ENCODE data around the gene CALN1. TPM values are rescaled to one million over a fixed set of nuclear protein-coding genes. Genes with fewer than 3 reads are reported as not detected.

CALN1 gene
- total RNA-seq, 1 experiment from 2014 or later: 0.05 TPM

DNA sequence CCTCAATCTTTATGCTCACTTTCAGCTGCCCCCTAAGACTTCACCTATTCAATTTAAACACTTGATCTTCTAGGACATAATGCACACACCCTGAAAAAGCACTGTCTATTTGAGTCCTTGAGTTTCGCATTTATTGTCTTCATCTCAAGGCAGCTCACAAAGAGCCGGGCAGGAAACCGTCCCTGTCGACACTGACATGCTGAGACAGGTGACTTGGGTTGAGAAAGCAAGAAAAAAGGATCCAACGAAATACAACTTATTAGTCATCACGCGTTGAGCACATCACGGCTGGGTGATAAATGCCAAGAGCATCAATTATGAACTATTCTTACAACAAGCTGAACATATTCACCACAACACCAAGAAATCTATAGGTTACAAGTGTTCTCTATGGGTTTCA, 91.1 kb downstream of the CALN1 start:
- Histone ChIP-seq H3K9me3 (ENCODE audit: control insufficient read depth, insufficient read depth, low read depth, low read length) (no peaks in the 10 kb centered on the region), H3K4me1 (ENCODE audit: control insufficient read depth, insufficient read depth, low read length) (no peaks in the 10 kb centered on the region), H3K4me3 (ENCODE audit: low read depth in 2 of 2, low read length in 2 of 2) (no peak overlapping the region), H3K36me3 (ENCODE audit: control insufficient read depth, insufficient read depth, low read length) (no peaks in the 10 kb centered on the region), H3K27me3 (ENCODE audit: control insufficient read depth, insufficient read depth, low read length) (peaks cover 6% of the 10 kb centered on the region), H3K27ac (ENCODE audit: low read length) (no peak overlapping the region)
- POLR2A ChIA-PET: no interaction called here
- intact Hi-C loops (cut with micrococcal nuclease; ENCODE audit: unreplicated experiment): no loop called here
- TF ChIP-seq POLR2AphosphoS5 (IDR thresholded peaks at IDR 0.05; ENCODE audit: low read depth, low read length) (no peak), SIN3A (IDR thresholded peaks at IDR 0.05; ENCODE audit: borderline replicate concordance, insufficient read depth, low read depth, low read length) (no peak), TCF7L2 (IDR thresholded peaks at IDR 0.05; ENCODE audit: low read depth, low read length) (no peak)
- TF ChIP-seq, protein P1, sequence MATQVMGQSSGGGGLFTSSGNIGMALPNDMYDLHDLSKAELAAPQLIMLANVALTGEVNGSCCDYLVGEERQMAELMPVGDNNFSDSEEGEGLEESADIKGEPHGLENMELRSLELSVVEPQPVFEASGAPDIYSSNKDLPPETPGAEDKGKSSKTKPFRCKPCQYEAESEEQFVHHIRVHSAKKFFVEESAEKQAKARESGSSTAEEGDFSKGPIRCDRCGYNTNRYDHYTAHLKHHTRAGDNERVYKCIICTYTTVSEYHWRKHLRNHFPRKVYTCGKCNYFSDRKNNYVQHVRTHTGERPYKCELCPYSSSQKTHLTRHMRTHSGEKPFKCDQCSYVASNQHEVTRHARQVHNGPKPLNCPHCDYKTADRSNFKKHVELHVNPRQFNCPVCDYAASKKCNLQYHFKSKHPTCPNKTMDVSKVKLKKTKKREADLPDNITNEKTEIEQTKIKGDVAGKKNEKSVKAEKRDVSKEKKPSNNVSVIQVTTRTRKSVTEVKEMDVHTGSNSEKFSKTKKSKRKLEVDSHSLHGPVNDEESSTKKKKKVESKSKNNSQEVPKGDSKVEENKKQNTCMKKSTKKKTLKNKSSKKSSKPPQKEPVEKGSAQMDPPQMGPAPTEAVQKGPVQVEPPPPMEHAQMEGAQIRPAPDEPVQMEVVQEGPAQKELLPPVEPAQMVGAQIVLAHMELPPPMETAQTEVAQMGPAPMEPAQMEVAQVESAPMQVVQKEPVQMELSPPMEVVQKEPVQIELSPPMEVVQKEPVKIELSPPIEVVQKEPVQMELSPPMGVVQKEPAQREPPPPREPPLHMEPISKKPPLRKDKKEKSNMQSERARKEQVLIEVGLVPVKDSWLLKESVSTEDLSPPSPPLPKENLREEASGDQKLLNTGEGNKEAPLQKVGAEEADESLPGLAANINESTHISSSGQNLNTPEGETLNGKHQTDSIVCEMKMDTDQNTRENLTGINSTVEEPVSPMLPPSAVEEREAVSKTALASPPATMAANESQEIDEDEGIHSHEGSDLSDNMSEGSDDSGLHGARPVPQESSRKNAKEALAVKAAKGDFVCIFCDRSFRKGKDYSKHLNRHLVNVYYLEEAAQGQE (IDR thresholded peaks at IDR 0.05; ENCODE audit: insufficient read depth in 1 of 2, low read depth in 2 of 2, low read length in 1 of 2): no peak
- TF ChIP-seq, protein P2, sequence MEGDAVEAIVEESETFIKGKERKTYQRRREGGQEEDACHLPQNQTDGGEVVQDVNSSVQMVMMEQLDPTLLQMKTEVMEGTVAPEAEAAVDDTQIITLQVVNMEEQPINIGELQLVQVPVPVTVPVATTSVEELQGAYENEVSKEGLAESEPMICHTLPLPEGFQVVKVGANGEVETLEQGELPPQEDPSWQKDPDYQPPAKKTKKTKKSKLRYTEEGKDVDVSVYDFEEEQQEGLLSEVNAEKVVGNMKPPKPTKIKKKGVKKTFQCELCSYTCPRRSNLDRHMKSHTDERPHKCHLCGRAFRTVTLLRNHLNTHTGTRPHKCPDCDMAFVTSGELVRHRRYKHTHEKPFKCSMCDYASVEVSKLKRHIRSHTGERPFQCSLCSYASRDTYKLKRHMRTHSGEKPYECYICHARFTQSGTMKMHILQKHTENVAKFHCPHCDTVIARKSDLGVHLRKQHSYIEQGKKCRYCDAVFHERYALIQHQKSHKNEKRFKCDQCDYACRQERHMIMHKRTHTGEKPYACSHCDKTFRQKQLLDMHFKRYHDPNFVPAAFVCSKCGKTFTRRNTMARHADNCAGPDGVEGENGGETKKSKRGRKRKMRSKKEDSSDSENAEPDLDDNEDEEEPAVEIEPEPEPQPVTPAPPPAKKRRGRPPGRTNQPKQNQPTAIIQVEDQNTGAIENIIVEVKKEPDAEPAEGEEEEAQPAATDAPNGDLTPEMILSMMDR (IDR thresholded peaks at IDR 0.05): no peak
- CTCF ChIA-PET: no interaction called here
- ATAC-seq (no peak), DNase-seq (ENCODE audit: low read depth, low spot score) (no peak)
- in situ Hi-C loops (cut with HindIII; ENCODE audit: low pct_unique_long_range_greater_than_20kb, low sequenced_read_pairs): no loop called here
- no TSS peak for BruUV-seq (replicated peaks)

DNA sequence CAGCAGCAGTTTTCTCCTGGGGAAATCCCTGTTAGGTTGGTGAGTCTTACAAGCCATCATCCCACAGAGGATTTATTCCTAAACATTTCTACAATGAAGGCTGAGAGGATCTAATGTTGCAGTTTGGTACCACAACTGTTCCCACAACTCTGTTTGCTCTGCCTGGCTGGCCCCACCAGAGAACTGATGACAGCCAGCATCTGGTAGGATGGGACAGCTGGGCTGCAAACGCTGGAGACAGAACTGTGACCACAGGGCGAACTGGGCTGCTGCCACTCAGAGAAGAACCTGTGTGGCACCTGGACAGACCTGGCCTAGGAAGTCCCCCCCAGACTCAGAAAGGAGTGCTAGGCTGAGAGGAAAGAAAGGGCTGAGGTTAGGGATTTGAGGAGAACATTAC, 94.8 kb downstream of the CALN1 start:
- ATAC-seq: no peak
- in situ Hi-C loops (cut with HindIII; ENCODE audit: low pct_unique_long_range_greater_than_20kb, low sequenced_read_pairs): no loop called here
- CTCF ChIA-PET: no interaction called here

More for the DNA sequence above, 94.8 kb downstream of the CALN1 start:
- intact Hi-C loops (cut with micrococcal nuclease; ENCODE audit: unreplicated experiment): no loop called here
- H3K9me3 ChIP-seq (ENCODE audit: control insufficient read depth, insufficient read depth, low read depth, low read length): no peaks in the 10 kb centered on the region
- H3K4me3 ChIP-seq (ENCODE audit: low read depth in 2 of 2, low read length in 2 of 2): no peak overlapping the region
- POLR2A ChIA-PET: no interaction called here
- no peaks in the 10 kb centered on the region for H3K36me3 ChIP-seq (ENCODE audit: control insufficient read depth, insufficient read depth, low read length)
- BruUV-seq (replicated peaks): no TSS peak
- TF ChIP-seq TCF7L2 (IDR thresholded peaks at IDR 0.05; ENCODE audit: low read depth, low read length): no peak
- TF ChIP-seq, protein P2 (IDR thresholded peaks at IDR 0.05): no peak
- no peak for TF ChIP-seq SIN3A (IDR thresholded peaks at IDR 0.05; ENCODE audit: borderline replicate concordance, insufficient read depth, low read depth, low read length)
- TF ChIP-seq, protein P1 (IDR thresholded peaks at IDR 0.05; ENCODE audit: insufficient read depth in 1 of 2, low read depth in 2 of 2, low read length in 1 of 2): no peak
- no peak for TF ChIP-seq POLR2AphosphoS5 (IDR thresholded peaks at IDR 0.05; ENCODE audit: low read depth, low read length)
- no peaks in the 10 kb centered on the region for H3K4me1 ChIP-seq (ENCODE audit: control insufficient read depth, insufficient read depth, low read length)
- DNase-seq (ENCODE audit: low read depth, low spot score): no peak
- H3K27ac ChIP-seq (ENCODE audit: low read length): no peak overlapping the region
- peaks cover 6% of the 10 kb centered on the region for H3K27me3 ChIP-seq (ENCODE audit: control insufficient read depth, insufficient read depth, low read length)

Data from Panc1 (cell line).